Thyroid gland (tissue), 4 donors: ENCODE results near the gene FAM169A.

Source experiments
- POLR2A ChIP-seq, 2 donors: fragments of 450-650 bp; IDR thresholded peaks; one replicate each; pipeline ENCODE4 v1.6.1; 2017; ENCODE audit warnings: antibody characterized with exemption in 2 of 2, mild to moderate bottlenecking in 2 of 2, moderate library complexity in 1 of 2
- TF ChIP-seq, protein P1 (sequence below), 6 experiments: fragments of 200-600 bp in 3 of 6; fragments of 450-650 bp in 3 of 6; sonication (generic) in 3 of 6; IDR thresholded peaks; one replicate each; pipeline ENCODE4 v1.5.1; 2016 to 2019; ENCODE audit warnings: antibody characterized with exemption in 6 of 6, mild to moderate bottlenecking in 2 of 6, inconsistent platforms in 1 of 6, moderate library complexity in 1 of 6

GRCh38 chr5:74866596-74867162 is 492 bp upstream of the FAM169A start:
- TF ChIP-seq, protein P1, sequence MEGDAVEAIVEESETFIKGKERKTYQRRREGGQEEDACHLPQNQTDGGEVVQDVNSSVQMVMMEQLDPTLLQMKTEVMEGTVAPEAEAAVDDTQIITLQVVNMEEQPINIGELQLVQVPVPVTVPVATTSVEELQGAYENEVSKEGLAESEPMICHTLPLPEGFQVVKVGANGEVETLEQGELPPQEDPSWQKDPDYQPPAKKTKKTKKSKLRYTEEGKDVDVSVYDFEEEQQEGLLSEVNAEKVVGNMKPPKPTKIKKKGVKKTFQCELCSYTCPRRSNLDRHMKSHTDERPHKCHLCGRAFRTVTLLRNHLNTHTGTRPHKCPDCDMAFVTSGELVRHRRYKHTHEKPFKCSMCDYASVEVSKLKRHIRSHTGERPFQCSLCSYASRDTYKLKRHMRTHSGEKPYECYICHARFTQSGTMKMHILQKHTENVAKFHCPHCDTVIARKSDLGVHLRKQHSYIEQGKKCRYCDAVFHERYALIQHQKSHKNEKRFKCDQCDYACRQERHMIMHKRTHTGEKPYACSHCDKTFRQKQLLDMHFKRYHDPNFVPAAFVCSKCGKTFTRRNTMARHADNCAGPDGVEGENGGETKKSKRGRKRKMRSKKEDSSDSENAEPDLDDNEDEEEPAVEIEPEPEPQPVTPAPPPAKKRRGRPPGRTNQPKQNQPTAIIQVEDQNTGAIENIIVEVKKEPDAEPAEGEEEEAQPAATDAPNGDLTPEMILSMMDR (IDR thresholded peaks at IDR 0.05): no peak
- no peak for TF ChIP-seq POLR2A (IDR thresholded peaks at IDR 0.05)
